HL-60 (cell line): ENCODE results near the gene ELL2.

Source experiments
- CTCF ChIP-seq: IDR thresholded peaks from one replicate; pipeline ENCODE4 v1.5.1; 2011; ENCODE audit warnings: low read length, control low read depth, inconsistent platforms; ENCODE audit not compliant: insufficient read depth
- GABPA ChIP-seq: IDR thresholded peaks from 2 replicates; pipeline ENCODE4 v1.6.1; 2012; ENCODE audit warnings: low read depth
- POLR2AphosphoS5 ChIP-seq: IDR thresholded peaks from 2 replicates; pipeline ENCODE4 v1.6.1; 2012; ENCODE audit warnings: low read depth
- REST ChIP-seq: IDR thresholded peaks from 2 replicates; pipeline ENCODE4 v1.6.1; 2012; ENCODE audit warnings: low read depth; ENCODE audit not compliant: insufficient replicate concordance
- SPI1 ChIP-seq: IDR thresholded peaks from 2 replicates; pipeline ENCODE4 v1.6.1; 2012; ENCODE audit warnings: low read depth, mild to moderate bottlenecking, borderline replicate concordance

- TF ChIP-seq CTCF (no peak), POLR2AphosphoS5 (no peak), REST (no peak), SPI1 (no peak), GABPA (no peak)
Measured at GRCh38 chr5:96006291-96006690, 44.6 kb upstream of the ELL2 start.
